Activated naive CD4-positive, alpha-beta T cell treated with anti-CD3 and anti-CD28 coated beads, Interleukin-2, amount 10 ng/mL, durations not matched to agents 5 hours and 36 hours (primary cell): ENCODE measurements around the gene KIF23. TPM values are rescaled to one million over a fixed set of nuclear protein-coding genes. Genes with fewer than 3 reads are reported as not detected.

ENCODE experiments used
- total RNA-seq, 2 experiments: library from RNA; stranded (reverse); gene quantifications; one replicate each; pipeline ENCODE4 v1.2.3, GENCODE V29; 2021

KIF23 gene
- total RNA-seq, result 10 to 100 TPM; 43.4 to 48.9 TPM

GRCh38 chr15:69413822-69414700 lies at the start of gene KIF23:
KIF23 (plus strand) TSS chr15:69414349; CDS start chr15:69414466, 117 bp downstream.

GRCh38 chr15:69452692-69453521 lies 38.8 kb downstream of the KIF23 start, which contains the start of gene RPLP1:
RPLP1 (plus strand) TSS chr15:69452818; CDS start chr15:69452949, 131 bp downstream.

Other genes starting within 250 kb of the KIF23 start
- not detected for gene PAQR5, start 115.4 kb upstream of the KIF23 start, total RNA-seq
- 1,000 to 10,000 TPM; 2,432 to 2,678 TPM for gene RPLP1, start 38.5 kb downstream of the KIF23 start, total RNA-seq